GM12874 (cell line): ENCODE data around the gene HDLBP.

ENCODE experiments used
- TF ChIP-seq, protein P1 (sequence below): IDR thresholded peaks from 2 replicates; pipeline ENCODE4 v1.5.1; 2011; ENCODE audit warnings: low read depth, mild to moderate bottlenecking, control low read depth, low read length, moderate library complexity; ENCODE audit not compliant: insufficient read depth

The HDLBP gene

DNA sequence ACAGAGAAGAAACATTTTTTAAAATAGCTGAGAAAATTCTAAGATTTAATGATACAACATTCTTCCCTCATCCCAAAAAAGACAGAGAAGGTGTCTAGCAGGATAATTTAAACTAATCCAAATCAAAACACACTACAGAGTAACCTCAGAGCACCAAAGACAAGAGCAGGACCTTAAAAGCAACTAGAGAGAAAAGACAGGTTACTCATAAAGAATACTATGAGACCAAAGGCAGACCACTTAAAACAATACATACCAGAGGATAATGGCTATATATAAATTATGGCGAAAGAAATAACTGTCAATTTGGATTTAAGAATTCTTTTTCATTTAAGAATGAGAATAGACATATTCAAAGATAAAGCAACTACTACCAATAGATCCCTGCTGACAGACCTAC lies 40.0 kb downstream of the HDLBP start:
- TF ChIP-seq, protein P1, sequence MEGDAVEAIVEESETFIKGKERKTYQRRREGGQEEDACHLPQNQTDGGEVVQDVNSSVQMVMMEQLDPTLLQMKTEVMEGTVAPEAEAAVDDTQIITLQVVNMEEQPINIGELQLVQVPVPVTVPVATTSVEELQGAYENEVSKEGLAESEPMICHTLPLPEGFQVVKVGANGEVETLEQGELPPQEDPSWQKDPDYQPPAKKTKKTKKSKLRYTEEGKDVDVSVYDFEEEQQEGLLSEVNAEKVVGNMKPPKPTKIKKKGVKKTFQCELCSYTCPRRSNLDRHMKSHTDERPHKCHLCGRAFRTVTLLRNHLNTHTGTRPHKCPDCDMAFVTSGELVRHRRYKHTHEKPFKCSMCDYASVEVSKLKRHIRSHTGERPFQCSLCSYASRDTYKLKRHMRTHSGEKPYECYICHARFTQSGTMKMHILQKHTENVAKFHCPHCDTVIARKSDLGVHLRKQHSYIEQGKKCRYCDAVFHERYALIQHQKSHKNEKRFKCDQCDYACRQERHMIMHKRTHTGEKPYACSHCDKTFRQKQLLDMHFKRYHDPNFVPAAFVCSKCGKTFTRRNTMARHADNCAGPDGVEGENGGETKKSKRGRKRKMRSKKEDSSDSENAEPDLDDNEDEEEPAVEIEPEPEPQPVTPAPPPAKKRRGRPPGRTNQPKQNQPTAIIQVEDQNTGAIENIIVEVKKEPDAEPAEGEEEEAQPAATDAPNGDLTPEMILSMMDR, result no peak

DNA sequence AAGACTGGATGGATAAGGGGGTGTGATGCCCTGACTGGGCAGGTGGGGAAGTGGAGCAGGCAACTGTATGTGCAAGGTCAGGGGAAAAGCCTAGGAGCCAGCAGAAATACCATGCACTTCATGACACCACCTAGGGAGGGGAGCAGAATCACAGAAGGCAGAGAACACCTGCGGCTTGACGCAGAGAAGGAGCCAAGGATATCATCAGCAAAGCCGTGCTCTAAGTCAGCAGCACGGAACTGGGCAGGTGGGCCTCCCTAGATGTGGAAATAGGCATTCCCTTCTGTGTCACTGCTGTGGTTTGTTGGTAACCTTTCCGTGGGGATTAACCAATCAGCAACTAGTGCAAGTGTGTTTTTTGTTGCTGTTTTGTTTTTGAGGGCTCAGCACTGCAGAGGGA lies 41.3 kb downstream of the HDLBP start:
- TF ChIP-seq, protein P1, result no peak

DNA sequence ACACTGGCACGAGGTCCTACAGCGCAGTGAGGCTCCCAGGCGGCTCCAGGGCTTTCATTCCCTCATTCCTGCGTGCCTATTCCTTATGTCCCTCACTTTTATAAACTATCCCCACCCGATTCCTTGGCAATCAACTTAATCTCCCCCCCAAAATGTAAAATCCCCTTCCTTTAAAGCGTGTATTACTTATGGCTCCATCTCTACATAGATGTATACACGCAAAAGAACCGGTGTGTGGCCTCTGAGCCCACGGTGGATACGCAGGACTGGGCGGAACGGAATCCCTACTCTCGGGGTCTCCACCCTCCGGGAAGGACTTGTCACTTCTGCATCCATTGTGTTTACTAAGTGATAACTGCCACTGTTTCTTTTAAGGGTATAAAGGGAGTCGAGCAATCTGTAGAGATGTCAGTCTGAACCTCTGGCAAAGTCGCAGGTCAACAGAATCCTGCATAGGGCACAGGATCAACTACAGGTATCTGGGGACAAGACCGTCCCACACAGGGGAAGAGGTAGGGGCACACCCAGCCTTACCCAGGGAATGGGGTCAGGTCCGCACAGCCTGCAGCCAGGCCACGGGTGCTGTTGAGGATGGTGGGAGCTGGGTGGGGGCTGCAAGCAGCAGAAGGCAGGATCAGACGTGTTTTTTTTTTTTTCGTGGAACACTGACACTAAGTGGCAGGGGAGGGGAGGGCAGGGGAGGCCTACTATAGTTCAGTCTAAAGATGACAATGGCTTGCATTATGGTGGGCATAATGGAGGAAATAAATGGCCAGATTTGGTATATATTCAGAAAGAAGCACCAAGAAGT lies 42.1 kb downstream of the HDLBP start:
- TF ChIP-seq, protein P1, result no peak

DNA sequence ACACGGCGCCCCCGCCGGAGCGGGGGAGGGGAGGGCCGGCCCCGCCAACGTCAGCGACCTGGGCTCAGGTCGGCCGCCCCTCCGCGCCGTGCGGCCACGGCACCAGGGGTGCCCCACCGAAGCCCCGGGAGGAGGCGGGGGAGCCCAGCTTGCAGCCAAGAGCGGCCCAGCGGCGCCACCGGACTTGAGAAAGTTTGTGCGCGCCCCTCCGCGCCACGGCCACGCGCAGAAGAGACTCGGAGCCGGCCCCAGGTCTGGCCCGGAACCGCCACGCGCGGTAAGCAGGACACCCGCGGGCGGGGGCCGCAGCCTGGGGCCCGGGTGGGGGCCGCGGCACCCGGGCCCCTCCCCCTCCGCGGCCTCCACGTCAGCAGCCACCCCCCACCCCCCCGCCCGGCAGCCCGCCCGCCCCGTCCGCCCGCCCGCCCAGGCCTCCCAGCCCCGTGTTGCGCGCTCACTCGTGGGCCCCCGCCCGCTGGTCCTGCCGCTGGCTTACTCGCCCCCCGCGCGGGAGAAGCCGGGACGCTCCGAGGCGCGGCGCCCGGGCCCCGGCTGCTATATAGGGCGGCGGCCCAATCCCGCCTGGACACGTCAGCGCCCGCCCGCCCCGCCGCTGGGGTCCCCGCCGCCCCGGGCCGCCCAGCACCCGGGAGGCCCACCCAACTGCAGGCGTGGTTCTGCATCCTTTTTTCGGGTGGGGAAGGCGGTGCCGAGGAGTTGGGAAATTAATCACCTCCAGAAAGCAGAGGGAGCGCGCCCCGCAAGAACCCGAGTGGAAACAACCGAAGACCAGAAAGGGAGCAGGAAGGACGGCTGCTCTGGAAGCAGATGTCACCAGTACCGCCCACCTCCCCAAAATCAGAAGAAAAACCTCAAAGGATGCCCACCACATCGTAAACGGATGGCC lies 42.9 kb downstream of the HDLBP start:
- TF ChIP-seq, protein P1, result no peak

DNA sequence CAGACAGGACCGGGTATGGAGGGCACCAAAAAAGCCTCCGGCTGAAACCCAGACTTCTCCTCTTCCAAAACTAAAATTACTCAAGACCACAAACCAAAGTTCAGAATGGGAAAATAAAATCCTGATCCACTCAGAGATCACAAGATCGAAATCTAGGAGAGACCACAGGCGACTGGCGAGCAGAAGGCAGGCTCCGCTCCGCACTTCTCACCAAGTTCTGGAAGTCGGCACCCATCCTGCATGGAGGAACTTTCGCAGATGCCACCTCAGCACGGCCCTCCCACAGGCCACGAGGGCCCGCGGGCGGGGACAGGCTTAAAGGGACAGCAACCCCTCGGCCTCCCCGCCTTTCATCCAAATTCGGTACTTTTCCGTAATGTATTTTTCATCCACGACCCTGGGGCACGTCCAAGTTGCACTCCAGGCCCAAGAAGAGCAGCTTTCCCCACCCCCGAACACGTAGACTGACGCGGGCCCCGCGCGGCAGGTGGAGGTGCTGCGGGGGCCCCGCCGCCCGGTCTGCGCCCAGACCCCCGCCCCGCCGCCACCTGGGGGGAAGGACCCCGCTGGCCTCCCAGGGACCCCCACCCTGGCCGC lies 43.7 kb downstream of the HDLBP start:
- TF ChIP-seq, protein P1, result no peak

DNA sequence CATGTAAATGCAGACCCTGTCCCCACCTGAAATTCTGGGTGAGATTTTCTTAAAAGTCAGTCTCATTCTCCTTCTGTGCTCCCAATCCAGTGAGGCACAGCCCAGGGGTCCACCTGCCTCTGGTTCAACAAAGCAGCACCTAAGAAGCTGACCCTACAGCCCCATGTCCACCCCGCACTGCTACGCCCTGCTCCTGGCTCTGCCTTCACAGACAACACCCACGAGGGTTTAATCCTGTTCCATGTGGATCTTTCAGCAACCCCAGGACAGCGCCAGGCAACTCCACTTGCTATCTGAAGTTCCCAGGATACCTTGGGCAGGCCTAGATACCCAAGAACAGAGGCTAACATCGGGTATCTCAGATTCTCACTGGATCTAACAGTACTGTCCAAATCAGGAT lies 44.9 kb downstream of the HDLBP start:
- TF ChIP-seq, protein P1, result no peak
